Neural progenitor cell (in vitro differentiated cells): ENCODE data around the gene TEK. TPM values are rescaled to one million over a fixed set of nuclear protein-coding genes. Genes with fewer than 3 reads are reported as not detected.

Source experiments
- DNase-seq: peaks from one replicate; pipeline ENCODE4 v3.0.0-alpha.2; 2016; ENCODE audit warnings: low spot score
- H2AFZ ChIP-seq: fragments of 200-600 bp; sonication (generic); replicated peaks from 2 replicates; pipeline ENCODE4 v1.6.1; 2016; ENCODE audit warnings: antibody characterized with exemption
- H3F3A ChIP-seq: fragments of 200-600 bp; sonication (generic); 2 replicates; pipeline ENCODE4 v1.6.1; 2016; ENCODE audit warnings: antibody characterized with exemption, low read depth
- H3K27ac ChIP-seq: fragments of 200-600 bp; sonication (generic); 2 replicates; pipeline ENCODE4 v1.5.1; 2016; ENCODE audit warnings: mild to moderate bottlenecking
- H3K27me3 ChIP-seq: fragments of 200-600 bp; sonication (generic); 2 replicates; pipeline ENCODE4 v1.6.1; 2016; ENCODE audit warnings: mild to moderate bottlenecking, moderate library complexity
- H3K36me3 ChIP-seq: fragments of 200-600 bp; sonication (generic); 2 replicates; pipeline ENCODE4 v1.5.1; 2016
- H3K4me1 ChIP-seq: fragments of 200-600 bp; sonication (generic); 2 replicates; pipeline ENCODE4 v1.6.1; 2016; ENCODE audit warnings: mixed run types
- H3K4me2 ChIP-seq: fragments of 200-600 bp; sonication (generic); 2 replicates; pipeline ENCODE4 v1.6.1; 2016
- H3K4me3 ChIP-seq: fragments of 200-600 bp; sonication (generic); 2 replicates; pipeline ENCODE4 v1.5.1; 2016
- H3K79me2 ChIP-seq: fragments of 200-600 bp; sonication (generic); 2 replicates; pipeline ENCODE4 v1.6.1; 2016; ENCODE audit warnings: low read depth
- H3K9ac ChIP-seq: fragments of 200-600 bp; sonication (generic); 2 replicates; pipeline ENCODE4 v1.6.1; 2016
- H3K9me3 ChIP-seq: fragments of 200-600 bp; sonication (generic); 2 replicates; pipeline ENCODE4 v1.5.1; 2016; ENCODE audit warnings: low read depth
- H4K20me1 ChIP-seq: fragments of 200-600 bp; sonication (generic); 2 replicates; pipeline ENCODE4 v1.6.1; 2016; ENCODE audit warnings: low read depth
- H3K27ac Mint-ChIP-seq: 3 replicates; pipeline ENCODE4 v1.8.0; 2021; ENCODE audit warnings: mixed read lengths
- H3K27me3 Mint-ChIP-seq: 2 replicates; pipeline ENCODE4 v1.8.0; 2022; ENCODE audit warnings: low read depth, mild to moderate bottlenecking, inconsistent platforms, moderate library complexity, mixed read lengths; ENCODE audit not compliant: insufficient read depth
- H3K36me3 Mint-ChIP-seq: 3 replicates; pipeline ENCODE4 v1.8.0; 2021; ENCODE audit warnings: mixed read lengths
- H3K4me1 Mint-ChIP-seq: 3 replicates; pipeline ENCODE4 v1.8.0; 2021; ENCODE audit warnings: mixed read lengths
- H3K4me3 Mint-ChIP-seq: 3 replicates; pipeline ENCODE4 v1.8.0; 2021; ENCODE audit warnings: mild to moderate bottlenecking, moderate library complexity, mixed read lengths
- H3K9me3 Mint-ChIP-seq: 3 replicates; pipeline ENCODE4 v1.8.0; 2020; ENCODE audit warnings: mixed read lengths
- EZH2 ChIP-seq: fragments of 200-600 bp; sonication (generic); IDR thresholded peaks from 2 replicates; pipeline ENCODE4 v1.6.1; 2017; ENCODE audit warnings: antibody characterized with exemption, mild to moderate bottlenecking, moderate library complexity
- EZH2phosphoT487 ChIP-seq: fragments of 200-600 bp; sonication (generic); IDR thresholded peaks from 2 replicates; pipeline ENCODE4 v1.6.1; 2017; ENCODE audit warnings: antibody characterized with exemption
- total RNA-seq: library from RNA; depleted of rRNA; stranded (reverse); fragments of >200 nt; gene quantifications from 2 replicates; pipeline ENCODE4 v1.2.3, GENCODE V29; 2015; ENCODE audit warnings: low replicate concordance
- TF ChIP-seq, protein P1 (sequence below): fragments of 200-600 bp; sonication (generic); IDR thresholded peaks from 2 replicates; pipeline ENCODE4 v1.5.1; 2017; ENCODE audit warnings: antibody characterized with exemption, mild to moderate bottlenecking

Gene TEK
- total RNA-seq, 1 donor from 2014 or later = 12.3 TPM

DNA sequence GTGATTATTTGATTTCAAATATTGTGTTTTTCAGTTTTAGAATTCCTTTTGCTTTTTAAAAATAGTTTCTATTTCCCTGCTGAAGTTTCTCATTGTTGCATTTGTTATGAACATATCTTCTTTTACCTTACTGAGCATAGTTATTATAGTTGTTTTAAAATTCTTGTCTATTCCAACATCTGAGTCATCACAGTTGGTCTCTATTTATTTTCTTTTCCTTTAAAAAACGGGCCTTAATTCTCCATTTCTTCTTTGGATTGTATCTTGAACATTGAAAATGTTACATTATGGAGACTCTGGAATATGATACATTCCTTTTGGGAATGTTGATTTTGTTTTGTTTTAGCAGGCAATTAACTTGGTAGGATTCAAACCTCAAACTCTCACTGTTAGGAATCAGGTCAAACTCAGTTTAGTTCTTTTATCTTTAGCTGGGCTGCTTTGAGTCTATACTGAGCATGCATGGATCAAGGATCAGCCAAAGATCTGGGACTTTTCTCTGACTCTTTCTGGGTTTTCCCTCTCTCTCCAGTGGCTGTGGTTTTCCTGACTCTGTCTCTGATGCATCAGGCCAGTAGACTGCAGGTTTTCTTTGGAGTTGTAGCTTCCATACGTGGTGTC is 70.3 kb downstream of the TEK start:
- TF ChIP-seq EZH2phosphoT487 = no peak
- TF ChIP-seq, protein P1, sequence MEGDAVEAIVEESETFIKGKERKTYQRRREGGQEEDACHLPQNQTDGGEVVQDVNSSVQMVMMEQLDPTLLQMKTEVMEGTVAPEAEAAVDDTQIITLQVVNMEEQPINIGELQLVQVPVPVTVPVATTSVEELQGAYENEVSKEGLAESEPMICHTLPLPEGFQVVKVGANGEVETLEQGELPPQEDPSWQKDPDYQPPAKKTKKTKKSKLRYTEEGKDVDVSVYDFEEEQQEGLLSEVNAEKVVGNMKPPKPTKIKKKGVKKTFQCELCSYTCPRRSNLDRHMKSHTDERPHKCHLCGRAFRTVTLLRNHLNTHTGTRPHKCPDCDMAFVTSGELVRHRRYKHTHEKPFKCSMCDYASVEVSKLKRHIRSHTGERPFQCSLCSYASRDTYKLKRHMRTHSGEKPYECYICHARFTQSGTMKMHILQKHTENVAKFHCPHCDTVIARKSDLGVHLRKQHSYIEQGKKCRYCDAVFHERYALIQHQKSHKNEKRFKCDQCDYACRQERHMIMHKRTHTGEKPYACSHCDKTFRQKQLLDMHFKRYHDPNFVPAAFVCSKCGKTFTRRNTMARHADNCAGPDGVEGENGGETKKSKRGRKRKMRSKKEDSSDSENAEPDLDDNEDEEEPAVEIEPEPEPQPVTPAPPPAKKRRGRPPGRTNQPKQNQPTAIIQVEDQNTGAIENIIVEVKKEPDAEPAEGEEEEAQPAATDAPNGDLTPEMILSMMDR = no peak
- no peak for TF ChIP-seq EZH2
- H3K9me3 ChIP-seq = no peaks in the 10 kb centered on the region
- no peaks in the 10 kb centered on the region for H4K20me1 ChIP-seq
- H3K4me2 ChIP-seq = no peak overlapping the region
- H3K9me3 Mint-ChIP-seq = peaks cover 11% of the 10 kb centered on the region
- H3K27ac ChIP-seq = no peak overlapping the region
- no peak overlapping the region for H3K4me3 ChIP-seq
- H3K9ac ChIP-seq = no peak overlapping the region
- no peaks in the 10 kb centered on the region for H3K79me2 ChIP-seq
- H3F3A ChIP-seq = no peaks in the 10 kb centered on the region
- no peaks in the 10 kb centered on the region for H3K36me3 ChIP-seq
- no peaks in the 10 kb centered on the region for H3K27me3 ChIP-seq
- no peaks in the 10 kb centered on the region for H3K4me1 Mint-ChIP-seq
- no peak for DNase-seq
- peaks cover 5% of the 10 kb centered on the region for H3K4me1 ChIP-seq
- no peak overlapping the region for H2AFZ ChIP-seq
- no peak overlapping the region for H3K4me3 Mint-ChIP-seq
- H3K27ac Mint-ChIP-seq = no peak overlapping the region
- no peaks in the 10 kb centered on the region for H3K36me3 Mint-ChIP-seq
- peaks cover 2% of the 10 kb centered on the region for H3K27me3 Mint-ChIP-seq

DNA sequence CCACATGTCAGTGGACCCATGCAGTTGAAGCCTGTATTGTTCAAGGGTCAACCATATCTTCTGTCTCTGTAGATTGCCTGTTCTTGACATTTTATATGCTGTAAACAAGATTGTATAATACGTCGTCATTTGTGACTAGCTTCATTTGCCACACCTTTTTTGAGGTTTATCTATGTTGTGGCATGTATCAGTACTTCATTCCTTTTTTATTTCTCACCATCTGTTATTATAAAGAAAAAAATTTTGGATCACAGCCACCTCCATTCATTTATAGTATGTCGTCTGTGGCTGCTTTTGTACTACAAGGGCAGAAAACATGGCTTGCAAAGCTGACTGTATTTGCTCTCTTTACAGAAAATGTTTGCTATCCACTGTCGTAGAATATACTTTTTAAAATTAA is 72.4 kb downstream of the TEK start:
- Histone ChIP-seq H3K4me2 (no peak overlapping the region), H3F3A (no peaks in the 10 kb centered on the region), H3K9ac (no peak overlapping the region), H3K27me3 (no peaks in the 10 kb centered on the region), H4K20me1 (no peaks in the 10 kb centered on the region), H3K4me3 (no peak overlapping the region), H3K27ac (no peak overlapping the region), H3K9me3 (no peaks in the 10 kb centered on the region), H3K4me1 (peaks cover 5% of the 10 kb centered on the region), H3K79me2 (no peaks in the 10 kb centered on the region), H2AFZ (no peak overlapping the region), H3K36me3 (no peaks in the 10 kb centered on the region)
- no peak for TF ChIP-seq EZH2
- TF ChIP-seq, protein P1 = no peak
- no peak for TF ChIP-seq EZH2phosphoT487
- Mint-ChIP-seq H3K27me3 (peaks cover 2% of the 10 kb centered on the region), H3K4me3 (no peak overlapping the region), H3K36me3 (no peaks in the 10 kb centered on the region), H3K27ac (no peak overlapping the region), H3K9me3 (peaks cover 11% of the 10 kb centered on the region), H3K4me1 (no peaks in the 10 kb centered on the region)
- no peak for DNase-seq

DNA sequence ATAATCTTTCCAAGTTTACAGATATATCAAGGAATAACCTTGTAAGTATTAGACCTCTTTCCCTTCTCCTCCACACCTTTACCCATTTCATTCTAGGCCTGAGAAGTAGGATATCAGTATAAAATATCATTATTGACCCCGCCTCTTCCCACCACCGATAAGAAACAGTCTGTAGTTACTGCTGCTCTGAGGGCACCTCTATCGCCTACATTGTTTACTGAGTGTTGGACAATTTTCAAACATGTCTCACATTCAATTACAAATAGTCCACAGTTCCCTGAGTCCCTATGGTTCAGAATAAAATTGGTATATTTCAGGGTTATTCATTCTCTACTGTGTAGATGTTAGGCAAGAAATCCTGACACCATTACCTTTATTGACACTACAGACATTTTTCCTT is 73.4 kb downstream of the TEK start:
- peaks cover 8% of the 10 kb centered on the region for H3K9me3 Mint-ChIP-seq
- Histone ChIP-seq H3K9ac (no peak overlapping the region), H3K9me3 (no peaks in the 10 kb centered on the region), H3K36me3 (no peaks in the 10 kb centered on the region), H3K4me2 (no peak overlapping the region), H2AFZ (no peak overlapping the region), H3K79me2 (no peaks in the 10 kb centered on the region), H3K27ac (no peak overlapping the region), H3F3A (no peaks in the 10 kb centered on the region), H3K4me3 (no peak overlapping the region), H4K20me1 (no peaks in the 10 kb centered on the region), H3K27me3 (no peaks in the 10 kb centered on the region), H3K4me1 (peaks cover 5% of the 10 kb centered on the region)
- DNase-seq = no peak
- no peaks in the 10 kb centered on the region for H3K36me3 Mint-ChIP-seq
- H3K27me3 Mint-ChIP-seq = peaks cover 2% of the 10 kb centered on the region
- no peaks in the 10 kb centered on the region for H3K4me1 Mint-ChIP-seq
- no peak overlapping the region for H3K27ac Mint-ChIP-seq
- H3K4me3 Mint-ChIP-seq = no peak overlapping the region
- TF ChIP-seq EZH2phosphoT487 (no peak), EZH2 (no peak)
- TF ChIP-seq, protein P1 = no peak
